Calu3 (cell line): ENCODE data around the gene DST. TPM values are rescaled to one million over a fixed set of nuclear protein-coding genes. Genes with fewer than 3 reads are reported as not detected.
A peak's percentile ranks its signal among the peaks of the same experiment; 100 is the strongest.

Experiments used
- BruUV-seq: library from RNA; stranded (reverse); fragments of 400-500 nt; replicated peaks from 2 replicates; lab custom pipeline; 2021; lab: Mats Ljungman, UMichigan
- CTCF ChIA-PET: fragments of 300-600 bp; sonication (Branson Sonifier 250); formaldehyde crosslinking; loops from one replicate; lab custom pipeline; 2022; ENCODE audit warnings: antibody characterized with exemption; lab: Charles Lee
- DNase-seq: peaks from one replicate; pipeline ENCODE4 v3.0.0; 2022
- H3K27ac Mint-ChIP-seq: one replicate; pipeline ENCODE4 v1.8.0; 2022; ENCODE audit warnings: mixed read lengths; ENCODE audit not compliant: unreplicated experiment
- H3K27me3 Mint-ChIP-seq: one replicate; pipeline ENCODE4 v1.8.0; 2022; ENCODE audit warnings: mixed read lengths; ENCODE audit not compliant: unreplicated experiment
- H3K36me3 Mint-ChIP-seq: one replicate; pipeline ENCODE4 v1.8.0; 2022; ENCODE audit warnings: mild to moderate bottlenecking, moderate library complexity, mixed read lengths; ENCODE audit not compliant: insufficient read depth, unreplicated experiment
- H3K4me1 Mint-ChIP-seq: one replicate; pipeline ENCODE4 v1.8.0; 2022; ENCODE audit warnings: mild to moderate bottlenecking, low read depth, mixed read lengths; ENCODE audit not compliant: unreplicated experiment
- H3K4me3 Mint-ChIP-seq: one replicate; pipeline ENCODE4 v1.8.0; 2022; ENCODE audit warnings: mild to moderate bottlenecking, low read depth, moderate library complexity, mixed read lengths; ENCODE audit not compliant: unreplicated experiment
- H3K9me3 Mint-ChIP-seq: one replicate; pipeline ENCODE4 v1.8.0; 2022; ENCODE audit warnings: low read depth, mixed read lengths; ENCODE audit not compliant: unreplicated experiment
- intact Hi-C: fragments of 100-400 bp; cut with micrococcal nuclease; formaldehyde crosslinking; loops from one replicate; pipeline ENCODE4 v1.10.0; 2022; ENCODE audit not compliant: unreplicated experiment
- total RNA-seq: library from RNA; stranded (reverse); gene quantifications from 2 replicates; pipeline ENCODE4 v1.2.3, GENCODE V29; 2022
- TF ChIP-seq, protein P1 (sequence below): fragments of 200-600 bp; IDR thresholded peaks from one replicate; pipeline ENCODE4 v1.8.0; 2022; ENCODE audit warnings: antibody characterized with exemption; ENCODE audit not compliant: unreplicated experiment

Gene DST
- total RNA-seq, 1 experiment from 2014 or later = 212 TPM

DNA sequence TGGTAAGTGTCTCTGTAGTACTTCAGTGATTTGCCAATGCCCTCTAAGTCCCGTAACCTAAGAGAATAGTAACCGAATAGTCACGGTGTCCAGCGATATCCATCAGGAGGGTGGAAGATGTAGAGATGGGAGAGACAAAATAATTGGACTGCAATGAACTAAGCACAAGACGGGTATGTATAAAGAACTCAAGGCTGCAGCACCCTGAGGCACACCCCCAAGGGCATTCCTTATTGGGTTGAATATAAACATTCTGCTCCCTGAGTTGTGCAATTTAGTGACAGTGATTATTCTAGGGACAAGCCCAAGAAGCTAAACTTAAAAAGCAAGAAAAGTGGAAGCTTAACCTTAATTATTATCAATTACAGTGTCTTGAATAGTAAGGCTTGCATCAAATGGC, 14.6 kb downstream of the DST start:
- no TSS peak for BruUV-seq
- Mint-ChIP-seq H3K27ac (no peak overlapping the region), H3K4me1 (peaks cover 9% of the 10 kb centered on the region), H3K9me3 (no peaks in the 10 kb centered on the region), H3K27me3 (no peaks in the 10 kb centered on the region), H3K36me3 (peaks cover 62% of the 10 kb centered on the region), H3K4me3 (no peak overlapping the region)
- DNase-seq = no peak
- intact Hi-C loops = no loop called here
- CTCF ChIA-PET = no interaction called here
- TF ChIP-seq, protein P1, sequence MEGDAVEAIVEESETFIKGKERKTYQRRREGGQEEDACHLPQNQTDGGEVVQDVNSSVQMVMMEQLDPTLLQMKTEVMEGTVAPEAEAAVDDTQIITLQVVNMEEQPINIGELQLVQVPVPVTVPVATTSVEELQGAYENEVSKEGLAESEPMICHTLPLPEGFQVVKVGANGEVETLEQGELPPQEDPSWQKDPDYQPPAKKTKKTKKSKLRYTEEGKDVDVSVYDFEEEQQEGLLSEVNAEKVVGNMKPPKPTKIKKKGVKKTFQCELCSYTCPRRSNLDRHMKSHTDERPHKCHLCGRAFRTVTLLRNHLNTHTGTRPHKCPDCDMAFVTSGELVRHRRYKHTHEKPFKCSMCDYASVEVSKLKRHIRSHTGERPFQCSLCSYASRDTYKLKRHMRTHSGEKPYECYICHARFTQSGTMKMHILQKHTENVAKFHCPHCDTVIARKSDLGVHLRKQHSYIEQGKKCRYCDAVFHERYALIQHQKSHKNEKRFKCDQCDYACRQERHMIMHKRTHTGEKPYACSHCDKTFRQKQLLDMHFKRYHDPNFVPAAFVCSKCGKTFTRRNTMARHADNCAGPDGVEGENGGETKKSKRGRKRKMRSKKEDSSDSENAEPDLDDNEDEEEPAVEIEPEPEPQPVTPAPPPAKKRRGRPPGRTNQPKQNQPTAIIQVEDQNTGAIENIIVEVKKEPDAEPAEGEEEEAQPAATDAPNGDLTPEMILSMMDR = no peak

DNA sequence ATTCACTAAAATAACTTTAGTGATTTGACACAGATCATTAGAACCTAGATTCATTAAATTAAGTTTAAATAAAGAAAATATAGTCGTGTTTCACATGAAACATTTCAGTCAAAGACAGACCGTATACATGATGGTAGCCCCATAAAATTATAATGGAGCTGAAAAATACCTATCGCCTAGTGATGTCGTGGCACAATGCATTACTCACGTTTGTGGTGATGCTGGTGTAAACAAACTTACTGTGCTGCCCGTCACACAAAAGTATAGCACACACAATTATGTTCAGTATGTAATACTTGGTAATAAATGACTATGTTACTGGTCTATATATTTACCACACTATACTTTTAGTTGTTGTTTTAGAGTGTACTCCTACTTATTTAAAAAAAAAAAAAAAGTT, 17.3 kb downstream of the DST start:
- CTCF ChIA-PET = interaction anchor here (0.7 to 1.3 kb wide), 3 partner anchors 12 to 190 kb away, joined by 3 to 5 read pairs (median 3); no protein-coding TSS in a partner anchor
- intact Hi-C loops = no loop called here
- no TSS peak for BruUV-seq
- Mint-ChIP-seq H3K4me1 (peaks cover 9% of the 10 kb centered on the region), H3K27me3 (no peaks in the 10 kb centered on the region), H3K9me3 (no peaks in the 10 kb centered on the region), H3K36me3 (peaks cover 42% of the 10 kb centered on the region), H3K27ac (no peak overlapping the region), H3K4me3 (no peak overlapping the region)
- TF ChIP-seq, protein P1 = no peak
- DNase-seq = no peak

DNA sequence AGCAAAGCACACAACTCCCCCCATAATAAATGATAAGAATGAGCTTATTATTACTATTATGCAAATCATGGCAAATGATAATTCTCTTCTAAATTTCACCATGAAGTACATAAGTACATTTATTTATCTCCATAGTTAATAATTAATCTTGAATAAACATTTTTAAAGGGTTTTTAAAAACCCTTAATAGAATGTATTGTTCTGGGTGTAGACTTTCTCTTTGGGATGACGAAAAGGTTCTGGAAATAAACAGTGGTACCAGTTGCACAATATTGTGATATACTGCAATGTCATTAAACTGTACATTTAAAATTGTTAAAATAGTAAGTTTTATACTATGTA, 18.0 kb downstream of the DST start:
- CTCF ChIA-PET = interaction anchor here (1.0 kb wide), 1 partner anchor 132 kb away, joined by 3 read pairs; no protein-coding TSS in a partner anchor
- BruUV-seq = no TSS peak
- TF ChIP-seq, protein P1 = no peak
- peaks cover 9% of the 10 kb centered on the region for H3K4me1 Mint-ChIP-seq
- no peak for DNase-seq
- H3K9me3 Mint-ChIP-seq = no peaks in the 10 kb centered on the region
- intact Hi-C loops = no loop called here
- no peaks in the 10 kb centered on the region for H3K27me3 Mint-ChIP-seq
- H3K27ac Mint-ChIP-seq = no peak overlapping the region
- peak overlapping the region; percentile 10 for H3K4me3 Mint-ChIP-seq
- peaks cover 35% of the 10 kb centered on the region for H3K36me3 Mint-ChIP-seq

DNA sequence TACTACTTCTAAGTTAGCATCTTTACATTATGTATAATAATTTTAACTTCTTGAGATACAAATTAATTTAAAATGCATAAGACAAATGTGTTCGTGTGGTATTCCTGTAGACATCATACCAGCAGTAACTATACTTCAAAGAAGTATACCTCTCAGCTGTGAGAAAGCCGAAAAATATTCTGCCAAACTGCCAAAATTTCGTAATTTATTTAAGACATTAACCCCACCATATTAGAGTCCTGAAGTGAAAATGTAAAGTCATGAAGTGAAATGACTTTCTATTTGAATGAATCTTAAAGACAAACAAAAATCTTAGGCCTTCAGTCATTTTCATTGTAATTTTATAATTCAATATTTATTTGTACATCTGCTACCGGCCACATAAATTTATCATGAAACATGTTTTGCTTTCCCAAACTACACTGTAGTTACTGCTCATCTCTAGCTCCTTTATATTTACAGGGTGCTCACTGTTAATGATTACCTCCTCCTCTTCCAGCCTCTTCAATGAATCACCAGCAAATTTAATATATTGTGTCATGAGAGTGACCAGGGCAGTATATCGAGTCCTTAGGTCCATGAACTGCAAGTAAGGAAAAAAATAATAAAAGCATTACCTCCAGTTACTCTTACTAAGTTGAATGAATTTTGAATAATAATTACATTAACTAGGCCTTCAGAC, 18.5 kb downstream of the DST start:
- DNase-seq = peak; percentile 7
- H3K9me3 Mint-ChIP-seq = no peaks in the 10 kb centered on the region
- no TSS peak for BruUV-seq
- peaks cover 34% of the 10 kb centered on the region for H3K36me3 Mint-ChIP-seq
- peak overlapping the region; percentile 10 for H3K4me3 Mint-ChIP-seq
- TF ChIP-seq, protein P1 = no peak
- intact Hi-C loops = no loop called here
- no peak overlapping the region for H3K27ac Mint-ChIP-seq
- H3K4me1 Mint-ChIP-seq = peaks cover 9% of the 10 kb centered on the region
- CTCF ChIA-PET = interaction anchor here (0.7 to 1.0 kb wide), 2 partner anchors 11 to 133 kb away, joined by 3 read pairs; no protein-coding TSS in a partner anchor
- H3K27me3 Mint-ChIP-seq = no peaks in the 10 kb centered on the region
